Psoas muscle (tissue), 8 donors: Measurements from ENCODE around the gene ZNF132. TPM values are rescaled to one million over a fixed set of nuclear protein-coding genes. Genes with fewer than 3 reads are reported as not detected.

Experiments used
- ATAC-seq, 4 donors: fragments of 200-7000 bp; cut with Tn5 transposase; one replicate each; pipeline ENCODE4 v1.9.1; 2020; ENCODE audit warnings: moderate library complexity in 3 of 4, mild to moderate bottlenecking in 2 of 4
- DNase-seq, 2 donors: peaks; one replicate each; pipeline ENCODE4 v3.0.0-alpha.2; 2020
- H3K27ac ChIP-seq: fragments of 200-600 bp; one replicate; pipeline ENCODE4 v1.8.0; 2022
- H3K27me3 ChIP-seq, 3 donors: fragments of 200-600 bp in 1 of 3; one replicate each; pipeline versions ENCODE4 v1.6.1 to v1.8.0; 2013 to 2022; ENCODE audit warnings: low read length in 2 of 3, mild to moderate bottlenecking in 2 of 3, moderate library complexity in 1 of 3; ENCODE audit not compliant: insufficient read depth in 3 of 3
- H3K36me3 ChIP-seq, 2 donors: fragments of 200-600 bp in 1 of 2; one replicate each; pipeline versions ENCODE4 v1.6.1 to v1.8.0; 2013 to 2022; ENCODE audit warnings: low read depth in 1 of 2, mild to moderate bottlenecking in 1 of 2, moderate library complexity in 1 of 2; ENCODE audit not compliant: insufficient read depth in 1 of 2
- H3K4me1 ChIP-seq: fragments of 200-600 bp; one replicate; pipeline ENCODE4 v1.8.0; 2022
- H3K4me3 ChIP-seq: fragments of 200-600 bp; one replicate; pipeline ENCODE4 v1.8.0; 2022; ENCODE audit warnings: mild to moderate bottlenecking
- H3K9me3 ChIP-seq: fragments of 200-600 bp; one replicate; pipeline ENCODE4 v1.8.0; 2022
- CTCF ChIP-seq: fragments of 200-600 bp; IDR thresholded peaks from one replicate; pipeline ENCODE4 v1.8.0; 2022; ENCODE audit warnings: antibody characterized with exemption
- WGBS, 3 donors: extraction: QIAGEN DNeasy Blood & Tissue Kit; methylation state at CpG; one replicate each; pipeline versions ENCODE4 v1.1.6 to v1.1.7; 2013; 5-methylcytosine and 5-hydroxymethylcytosine counted together
- intact Hi-C, 2 donors: fragments of 100-400 bp; cut with DNase I; formaldehyde crosslinking; loops; one replicate each; pipeline versions ENCODE4 v1.11.0 to v1.14.2; 2022
- polyA plus RNA-seq, 3 donors: library from polyadenylated mRNA; stranded (reverse); fragments of 200-250 nt; gene quantifications; one replicate each; pipeline ENCODE4 v1.2.3, GENCODE V29; 2013
- total RNA-seq, 4 donors: library from RNA; stranded (reverse); fragmentation: NEBNext Ultra II Directional in 2 of 4; extraction: Animal tissue kit (Norgen Biotek cat#: 25700) in 2 of 4; gene quantifications; one replicate each; pipeline versions ENCODE4 v1.2.1 to v1.2.4, GENCODE V29; 2021 to 2023
- donor health status: healthy with polysubstance abuse.
- donor health status: DM: no; HTN: no; CAD: no; lungs with moderate emphysema.
- donor health status: Bipolar disorder and iron deficiency.
- donor health status: healthy.
- donor health status: DM: yes; HTN: yes; CAD: no.
- donor health status: DM: no; HTN: no; CAD: no.
- donor health status: DM: no; HTN: no; CAD: no.
- donor health status: DM: yes; HTN: yes; CAD: no.

ZNF132 gene
- total and polyA plus RNA-seq, 7 donors, result 1.4 to 5.2 (median 2.7) TPM

DNA sequence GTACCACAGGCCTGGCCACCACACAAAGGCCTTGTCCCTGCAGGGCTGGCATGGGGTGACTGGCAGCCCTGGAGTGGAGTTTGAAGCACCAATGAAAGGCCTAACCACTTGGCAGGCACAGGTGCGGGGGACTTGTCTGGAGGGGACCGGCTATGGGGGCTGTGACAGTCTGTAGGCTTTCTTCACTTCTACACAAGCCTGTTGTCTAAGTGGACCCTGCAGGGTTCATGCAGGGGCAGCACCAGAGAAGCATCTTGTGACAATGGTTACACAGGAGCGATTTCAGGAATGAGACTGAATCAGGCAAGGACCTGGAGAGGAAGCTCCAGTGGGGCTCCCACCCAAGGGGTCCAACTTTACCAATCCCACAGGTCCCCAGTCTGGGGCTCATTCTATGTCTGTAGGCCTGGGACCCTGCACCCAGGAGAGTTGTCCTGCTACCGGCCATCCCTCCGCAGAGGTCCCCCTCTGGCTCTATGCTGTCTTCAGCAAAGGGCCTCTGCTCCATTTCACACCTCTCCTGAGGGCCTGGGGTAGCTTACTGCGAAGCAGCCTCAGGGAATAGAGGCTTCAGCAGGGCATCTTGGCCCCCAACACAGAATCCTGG, 56.9 kb downstream of the ZNF132 start:
- peak in 1 of 2 donors; percentile 39 for DNase-seq
- intact Hi-C loops, result no loop called here

More for the DNA sequence above, 56.9 kb downstream of the ZNF132 start:
- H3K4me1 ChIP-seq, result peaks cover 36% of the 10 kb centered on the region
- ATAC-seq, result no peak
- TF ChIP-seq CTCF, result no peak
- no peaks in the 10 kb centered on the region for H3K27me3 ChIP-seq
- no peaks in the 10 kb centered on the region for H3K9me3 ChIP-seq
- H3K4me3 ChIP-seq, result no peak overlapping the region
- H3K27ac ChIP-seq, result no peak overlapping the region
- 81 to 87% (median 86%) methylated on average over 6 of the region's 6 CpGs for WGBS, 3 donors
- H3K36me3 ChIP-seq, result peaks cover under 1% of the 10 kb centered on the region in 2 donors

Other genes starting within 250 kb of the ZNF132 start
- 10 to 100 TPM in 1 of 4 donors, 1 to 10 TPM in 3; 2.4 to 15.3 (median 5.1) TPM for gene ZNF544, start 211.2 kb downstream of the ZNF132 start, total RNA-seq
- gene ZNF544, start 211.2 kb downstream of the ZNF132 start, polyA plus RNA-seq, result 1 to 10 TPM; 3.8 to 8.1 (median 7.8) TPM
- gene ZNF8, start 161.2 kb downstream of the ZNF132 start, total RNA-seq, result 1 to 10 TPM; 1.5 to 2.5 (median 2.0) TPM
- 1 to 10 TPM in 1 of 3 donors, under 1 TPM in 2; 0.35 to 1.3 (median 0.86) TPM for gene ZNF8, start 161.2 kb downstream of the ZNF132 start, polyA plus RNA-seq
- gene ERVK3-1, start 134.8 kb downstream of the ZNF132 start, total RNA-seq, result 10 to 100 TPM; 13.9 to 33.3 (median 16.4) TPM
- gene ERVK3-1, start 134.8 kb downstream of the ZNF132 start, polyA plus RNA-seq, result 10 to 100 TPM; 29.5 to 81.0 (median 77.4) TPM
- gene ZSCAN22, start 113.2 kb downstream of the ZNF132 start, total RNA-seq, result 1 to 10 TPM; 2.0 to 3.1 (median 2.4) TPM
- 1 to 10 TPM; 1.1 to 1.8 (median 1.8) TPM for gene ZSCAN22, start 113.2 kb downstream of the ZNF132 start, polyA plus RNA-seq
- gene A1BG, start 86.7 kb downstream of the ZNF132 start, total RNA-seq, result 1 to 10 TPM; 1.6 to 5.4 (median 3.8) TPM
- 10 to 100 TPM in 2 of 3 donors, 1 to 10 TPM in 1; 5.2 to 12.0 (median 10.0) TPM for gene A1BG, start 86.7 kb downstream of the ZNF132 start, polyA plus RNA-seq
- gene ZNF497, start 77.4 kb downstream of the ZNF132 start, total RNA-seq, result under 1 TPM; 0.08 to 0.30 (median 0.18) TPM
- under 1 TPM; 0.13 to 0.43 (median 0.30) TPM for gene ZNF497, start 77.4 kb downstream of the ZNF132 start, polyA plus RNA-seq
- gene ZNF837, start 59.1 kb downstream of the ZNF132 start, total RNA-seq, result under 1 TPM; 0.10 to 0.34 (median 0.20) TPM
- gene ZNF837, start 59.1 kb downstream of the ZNF132 start, polyA plus RNA-seq, result under 1 TPM; 0.08 to 0.33 (median 0.24) TPM
- 100 to 1,000 TPM; 513 to 839 (median 740) TPM for gene RPS5, start 52.9 kb downstream of the ZNF132 start, total RNA-seq
- gene RPS5, start 52.9 kb downstream of the ZNF132 start, polyA plus RNA-seq, result 1,000 to 10,000 TPM; 1,118 to 2,384 (median 1,312) TPM
- gene RNF225, start 44.5 kb downstream of the ZNF132 start, total RNA-seq, result not detected
- gene RNF225, start 44.5 kb downstream of the ZNF132 start, polyA plus RNA-seq, result not detected
- 10 to 100 TPM in 3 of 4 donors, 1 to 10 TPM in 1; 9.5 to 16.2 (median 13.3) TPM for gene ZNF584, start 31.5 kb downstream of the ZNF132 start, total RNA-seq
- 10 to 100 TPM in 2 of 3 donors, 1 to 10 TPM in 1; 8.7 to 23.8 (median 11.6) TPM for gene ZNF584, start 31.5 kb downstream of the ZNF132 start, polyA plus RNA-seq
- 1 to 10 TPM; 4.4 to 8.9 (median 4.9) TPM for gene ZNF324B, start 11.5 kb upstream of the ZNF132 start, total RNA-seq
- gene ZNF324B, start 11.5 kb upstream of the ZNF132 start, polyA plus RNA-seq, result 1 to 10 TPM; 2.5 to 6.2 (median 2.9) TPM
- gene ZNF324, start 26.9 kb upstream of the ZNF132 start, total RNA-seq, result 1 to 10 TPM; 3.5 to 7.2 (median 4.8) TPM
- 1 to 10 TPM; 2.1 to 6.4 (median 3.1) TPM for gene ZNF324, start 26.9 kb upstream of the ZNF132 start, polyA plus RNA-seq
- 1 to 10 TPM; 3.5 to 8.1 (median 4.9) TPM for gene ZNF446, start 36.2 kb upstream of the ZNF132 start, total RNA-seq
- gene ZNF446, start 36.2 kb upstream of the ZNF132 start, polyA plus RNA-seq, result 1 to 10 TPM; 4.6 to 8.7 (median 6.3) TPM
- gene SLC27A5, start 71.8 kb upstream of the ZNF132 start, total RNA-seq, result 1 to 10 TPM; 3.1 to 6.6 (median 4.0) TPM
- gene SLC27A5, start 71.8 kb upstream of the ZNF132 start, polyA plus RNA-seq, result 10 to 100 TPM in 2 of 3 donors, 1 to 10 TPM in 1; 6.1 to 11.0 (median 10.6) TPM
- gene ZBTB45, start 79.7 kb upstream of the ZNF132 start, total RNA-seq, result 10 to 100 TPM in 1 of 4 donors, 1 to 10 TPM in 3; 7.7 to 13.0 (median 9.9) TPM
- gene ZBTB45, start 79.7 kb upstream of the ZNF132 start, polyA plus RNA-seq, result 10 to 100 TPM in 1 of 3 donors, 1 to 10 TPM in 2; 6.2 to 12.5 (median 8.5) TPM
- 100 to 1,000 TPM; 165 to 212 (median 197) TPM for gene TRIM28, start 103.9 kb upstream of the ZNF132 start, total RNA-seq
- 100 to 1,000 TPM; 141 to 154 (median 147) TPM for gene TRIM28, start 103.9 kb upstream of the ZNF132 start, polyA plus RNA-seq
- 100 to 1,000 TPM in 2 of 4 donors, 10 to 100 TPM in 2; 96.5 to 126 (median 103) TPM for gene CHMP2A, start 115.0 kb upstream of the ZNF132 start, total RNA-seq
- 100 to 1,000 TPM; 149 to 184 (median 157) TPM for gene CHMP2A, start 115.0 kb upstream of the ZNF132 start, polyA plus RNA-seq
- gene UBE2M, start 118.5 kb upstream of the ZNF132 start, total RNA-seq, result 100 to 1,000 TPM in 3 of 4 donors, 10 to 100 TPM in 1; 95.4 to 146 (median 125) TPM
- 100 to 1,000 TPM in 2 of 3 donors, 10 to 100 TPM in 1; 86.8 to 146 (median 145) TPM for gene UBE2M, start 118.5 kb upstream of the ZNF132 start, polyA plus RNA-seq
- gene MZF1, start 133.2 kb upstream of the ZNF132 start, total RNA-seq, result 10 to 100 TPM in 2 of 4 donors, 1 to 10 TPM in 2; 8.2 to 13.0 (median 11.1) TPM
- 10 to 100 TPM in 1 of 3 donors, 1 to 10 TPM in 2; 5.0 to 12.5 (median 8.2) TPM for gene MZF1, start 133.2 kb upstream of the ZNF132 start, polyA plus RNA-seq